ENCODE measurements around the gene RHBDD1.

DNA sequence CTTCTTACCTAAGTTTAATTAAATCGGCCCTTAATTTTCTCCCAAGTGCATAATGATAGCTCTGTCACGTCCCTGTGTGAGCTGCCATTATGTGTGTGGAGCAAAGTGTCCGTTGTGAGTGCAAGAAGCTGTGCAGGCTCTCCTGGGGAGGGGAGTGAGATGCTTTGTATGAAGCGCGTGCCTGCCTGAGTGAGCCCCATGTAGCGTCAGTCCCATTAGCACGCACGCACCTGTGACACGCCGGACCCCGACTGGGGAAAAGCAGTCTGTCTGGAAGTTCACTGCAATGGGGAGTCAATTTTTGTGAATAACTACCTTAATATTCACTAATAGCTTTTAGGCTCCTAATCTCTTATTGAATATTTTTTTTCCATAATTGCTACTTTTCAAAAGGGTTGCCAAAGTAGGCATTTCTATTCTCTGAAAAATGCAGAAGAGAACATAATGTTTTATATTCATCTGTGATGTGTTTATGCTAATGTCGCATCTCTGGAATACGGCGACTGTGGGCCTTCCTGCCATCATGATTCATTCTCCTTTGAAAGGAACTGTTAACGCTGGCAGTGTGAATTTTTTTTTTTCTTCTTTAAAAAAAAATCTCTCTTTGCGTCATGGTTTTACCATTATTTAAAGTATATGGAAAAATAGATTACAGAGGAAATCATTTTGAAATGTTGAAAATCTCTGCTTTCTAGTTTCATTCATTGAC lies 170.5 kb downstream of the RHBDD1 start:
- TF ChIP-seq, protein P1, sequence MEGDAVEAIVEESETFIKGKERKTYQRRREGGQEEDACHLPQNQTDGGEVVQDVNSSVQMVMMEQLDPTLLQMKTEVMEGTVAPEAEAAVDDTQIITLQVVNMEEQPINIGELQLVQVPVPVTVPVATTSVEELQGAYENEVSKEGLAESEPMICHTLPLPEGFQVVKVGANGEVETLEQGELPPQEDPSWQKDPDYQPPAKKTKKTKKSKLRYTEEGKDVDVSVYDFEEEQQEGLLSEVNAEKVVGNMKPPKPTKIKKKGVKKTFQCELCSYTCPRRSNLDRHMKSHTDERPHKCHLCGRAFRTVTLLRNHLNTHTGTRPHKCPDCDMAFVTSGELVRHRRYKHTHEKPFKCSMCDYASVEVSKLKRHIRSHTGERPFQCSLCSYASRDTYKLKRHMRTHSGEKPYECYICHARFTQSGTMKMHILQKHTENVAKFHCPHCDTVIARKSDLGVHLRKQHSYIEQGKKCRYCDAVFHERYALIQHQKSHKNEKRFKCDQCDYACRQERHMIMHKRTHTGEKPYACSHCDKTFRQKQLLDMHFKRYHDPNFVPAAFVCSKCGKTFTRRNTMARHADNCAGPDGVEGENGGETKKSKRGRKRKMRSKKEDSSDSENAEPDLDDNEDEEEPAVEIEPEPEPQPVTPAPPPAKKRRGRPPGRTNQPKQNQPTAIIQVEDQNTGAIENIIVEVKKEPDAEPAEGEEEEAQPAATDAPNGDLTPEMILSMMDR (IDR thresholded peaks at IDR 0.05): no peak
- TF ChIP-seq POLR2A (IDR thresholded peaks at IDR 0.05): no peak
